IgD-negative memory B cell (primary cell): ENCODE results near the gene DHRS13. TPM values are rescaled to one million over a fixed set of nuclear protein-coding genes. Genes with fewer than 3 reads are reported as not detected.
"Not testable (repeated sequence)": the region's sequence is repeated elsewhere in the genome, so short reads cannot be mapped to it uniquely, and the experiment has no call there.

Experiments used
- H3K27ac Mint-ChIP-seq, 3 donors: one replicate each; pipeline ENCODE4 v1.8.0; 2020 to 2022; ENCODE audit warnings: mild to moderate bottlenecking in 3 of 3, mixed read lengths in 3 of 3, moderate library complexity in 1 of 3
- H3K27me3 Mint-ChIP-seq: one replicate; pipeline ENCODE4 v1.8.0; 2021; ENCODE audit warnings: mixed read lengths
- H3K36me3 Mint-ChIP-seq: one replicate; pipeline ENCODE4 v1.8.0; 2020; ENCODE audit warnings: mild to moderate bottlenecking, mixed read lengths
- H3K4me1 Mint-ChIP-seq, 3 donors: one replicate each; pipeline ENCODE4 v1.8.0; 2020 to 2022; ENCODE audit warnings: mixed read lengths in 3 of 3, mild to moderate bottlenecking in 1 of 3
- H3K4me3 Mint-ChIP-seq, 4 donors: one replicate each; pipeline ENCODE4 v1.8.0; 2020 to 2022; ENCODE audit warnings: mild to moderate bottlenecking in 4 of 4, mixed read lengths in 4 of 4, moderate library complexity in 3 of 4
- H3K9me3 Mint-ChIP-seq, 3 donors: one replicate each; pipeline ENCODE4 v1.8.0; 2020 to 2021; ENCODE audit warnings: mixed read lengths in 3 of 3, mild to moderate bottlenecking in 1 of 3
- polyA plus RNA-seq: library from polyadenylated mRNA; unstranded; fragments of 300-500 nt; fragmentation: Illumina TruSeq; gene quantifications from one replicate; pipeline ENCODE4 v1.2.3, GENCODE V29; 2021

Gene DHRS13
- polyA plus RNA-seq, 1 donor from 2014 or later: 17.1 TPM

- Mint-ChIP-seq H3K9me3 (no peaks in the 10 kb centered on the region), H3K36me3 (no peaks in the 10 kb centered on the region), H3K4me3 (no peak overlapping the region), H3K4me1 (peaks cover 0 to 7% (median 4%) of the 10 kb centered on the region in 3 donors), H3K27me3 (no peaks in the 10 kb centered on the region), H3K27ac (peak overlapping the region in 1 of 3 donors; percentile 76)
Observed at GRCh38 chr17:28918295-28918694, 15.4 kb upstream of the DHRS13 start.

- Mint-ChIP-seq H3K36me3 (no peaks in the 10 kb centered on the region), H3K27me3 (no peaks in the 10 kb centered on the region), H3K27ac (peak overlapping the region in 1 of 3 donors; percentile 76), H3K4me3 (no peak overlapping the region), H3K9me3 (no peaks in the 10 kb centered on the region), H3K4me1 (peaks cover 0 to 7% (median 4%) of the 10 kb centered on the region in 3 donors)
Observed at GRCh38 chr17:28917465-28917864, 14.6 kb upstream of the DHRS13 start.

- Mint-ChIP-seq H3K4me3 (no peak overlapping the region), H3K27ac (peak overlapping the region in 2 of 3 donors; percentile 57 to 76), H3K36me3 (no peaks in the 10 kb centered on the region), H3K9me3 (no peaks in the 10 kb centered on the region), H3K4me1 (peaks cover 0 to 7% (median 4%) of the 10 kb centered on the region in 3 donors), H3K27me3 (no peaks in the 10 kb centered on the region)
Observed at GRCh38 chr17:28917029-28917428, 14.2 kb upstream of the DHRS13 start.

GRCh38 chr17:28916302-28916934 is 13.5 kb upstream of the DHRS13 start:
- Mint-ChIP-seq H3K4me3 (no peak overlapping the region), H3K4me1 (peaks cover 0 to 7% (median under 1%) of the 10 kb centered on the region in 3 donors), H3K36me3 (no peaks in the 10 kb centered on the region), H3K27ac (peak overlapping the region in 2 of 3 donors; percentile 21 to 57), H3K27me3 (no peaks in the 10 kb centered on the region), H3K9me3 (no peaks in the 10 kb centered on the region)

- Mint-ChIP-seq H3K9me3 (no peaks in the 10 kb centered on the region), H3K36me3 (peaks cover 2% of the 10 kb centered on the region), H3K27ac (peak overlapping the region in 1 of 3 donors; percentile 19), H3K4me3 (no peak overlapping the region), H3K27me3 (no peaks in the 10 kb centered on the region), H3K4me1 (peaks cover 0 to 7% (median 0%) of the 10 kb centered on the region in 3 donors)
Observed at GRCh38 chr17:28912938-28913333, 10.1 kb upstream of the DHRS13 start.

GRCh38 chr17:28912281-28912937 is 9.5 kb upstream of the DHRS13 start:
- H3K36me3 Mint-ChIP-seq: peaks cover 4% of the 10 kb centered on the region
- H3K9me3 Mint-ChIP-seq: no peaks in the 10 kb centered on the region
- peak overlapping the region in 1 of 3 donors; percentile 19 for H3K27ac Mint-ChIP-seq
- peaks cover 0 to 7% (median 0%) of the 10 kb centered on the region in 3 donors for H3K4me1 Mint-ChIP-seq
- H3K4me3 Mint-ChIP-seq: no peak overlapping the region
- H3K27me3 Mint-ChIP-seq: no peaks in the 10 kb centered on the region

- H3K36me3 Mint-ChIP-seq: peaks cover 4% of the 10 kb centered on the region
- no peaks in the 10 kb centered on the region for H3K9me3 Mint-ChIP-seq
- peaks cover 0 to 4% (median 0%) of the 10 kb centered on the region in 3 donors for H3K4me1 Mint-ChIP-seq
- H3K4me3 Mint-ChIP-seq: no peak overlapping the region
- no peaks in the 10 kb centered on the region for H3K27me3 Mint-ChIP-seq
- no peak overlapping the region for H3K27ac Mint-ChIP-seq
Observed at GRCh38 chr17:28911411-28912045, 8.6 kb upstream of the DHRS13 start.

GRCh38 chr17:28910534-28910933 is 7.7 kb upstream of the DHRS13 start:
- Mint-ChIP-seq H3K27me3 (no peaks in the 10 kb centered on the region), H3K4me1 (peaks cover 0 to 3% (median 0%) of the 10 kb centered on the region in 3 donors), H3K27ac (peak overlapping the region in 1 of 3 donors; percentile 35), H3K36me3 (peaks cover 4% of the 10 kb centered on the region), H3K9me3 (no peaks in the 10 kb centered on the region), H3K4me3 (no peak overlapping the region)

- peaks cover 4% of the 10 kb centered on the region for H3K36me3 Mint-ChIP-seq
- H3K4me3 Mint-ChIP-seq: no peak overlapping the region
- H3K4me1 Mint-ChIP-seq: peaks cover 0 to 6% (median 4%) of the 10 kb centered on the region in 3 donors
- no peak overlapping the region for H3K27ac Mint-ChIP-seq
- no peaks in the 10 kb centered on the region for H3K27me3 Mint-ChIP-seq
- no peaks in the 10 kb centered on the region for H3K9me3 Mint-ChIP-seq
Observed at GRCh38 chr17:28908640-28909167, 5.8 kb upstream of the DHRS13 start.

GRCh38 chr17:28907709-28908475 is 5.0 kb upstream of the DHRS13 start:
- Mint-ChIP-seq H3K36me3 (peaks cover 4% of the 10 kb centered on the region), H3K27ac (no peak overlapping the region), H3K4me3 (no peak overlapping the region), H3K4me1 (peaks cover 0 to 12% (median 4%) of the 10 kb centered on the region in 3 donors), H3K27me3 (no peaks in the 10 kb centered on the region), H3K9me3 (no peaks in the 10 kb centered on the region)

- Mint-ChIP-seq H3K4me1 (peaks cover 3 to 14% (median 8%) of the 10 kb centered on the region in 3 donors), H3K27me3 (no peaks in the 10 kb centered on the region), H3K36me3 (peaks cover 4% of the 10 kb centered on the region), H3K4me3 (peak overlapping the region in 1 of 4 donors; percentile 26), H3K9me3 (no peaks in the 10 kb centered on the region), H3K27ac (peak overlapping the region in 1 of 3 donors; percentile 34)
Observed at GRCh38 chr17:28906706-28907438, 4.0 kb upstream of the DHRS13 start.

- Mint-ChIP-seq H3K4me3 (no peak overlapping the region), H3K27ac (no peak overlapping the region), H3K27me3 (no peaks in the 10 kb centered on the region), H3K9me3 (no peaks in the 10 kb centered on the region), H3K4me1 (peaks cover 7 to 19% (median 12%) of the 10 kb centered on the region in 3 donors), H3K36me3 (peaks cover 4% of the 10 kb centered on the region)
Observed at GRCh38 chr17:28906276-28906675, 3.4 kb upstream of the DHRS13 start.

- no peaks in the 10 kb centered on the region for H3K27me3 Mint-ChIP-seq
- peak overlapping the region in 1 of 4 donors; percentile 12 for H3K4me3 Mint-ChIP-seq
- peaks cover 12 to 20% (median 14%) of the 10 kb centered on the region in 3 donors for H3K4me1 Mint-ChIP-seq
- peak overlapping the region in 2 of 3 donors; percentile 7 to 48 for H3K27ac Mint-ChIP-seq
- no peaks in the 10 kb centered on the region for H3K9me3 Mint-ChIP-seq
- H3K36me3 Mint-ChIP-seq: peaks cover 4% of the 10 kb centered on the region
Observed at GRCh38 chr17:28904800-28905199, 1.9 kb upstream of the DHRS13 start.

- not testable (repeated sequence) for H3K36me3 Mint-ChIP-seq
Observed at GRCh38 chr17:28903546-28903841, 615 bp upstream of the DHRS13 start.

More at GRCh38 chr17:28903546-28903841, 615 bp upstream of the DHRS13 start:
- not testable (repeated sequence) for H3K27me3 Mint-ChIP-seq, H3K9me3 Mint-ChIP-seq
- peak overlapping the region in 2 of 3 donors; percentile 61 to 88 for H3K27ac Mint-ChIP-seq
- peaks cover 12 to 23% (median 20%) of the 10 kb centered on the region in 3 donors for H3K4me1 Mint-ChIP-seq
- peak overlapping the region in 2 of 4 donors; percentile 70 to 74 for H3K4me3 Mint-ChIP-seq
